B cell (primary cell): ENCODE data around the gene TTC39B. TPM values are rescaled to one million over a fixed set of nuclear protein-coding genes. Genes with fewer than 3 reads are reported as not detected.

ENCODE experiments used
- ATAC-seq: fragments of 200-7000 bp; cut with Tn5 transposase; one replicate; pipeline ENCODE4 v1.10.0; 2021; ENCODE audit warnings: low read depth, mild to moderate bottlenecking, moderate number of reproducible peaks, moderate library complexity
- CTCF ChIA-PET: fragments of 350-600 bp; sonication (Branson Sonifier 250); formaldehyde crosslinking; loops from one replicate; lab custom pipeline; 2021; ENCODE audit warnings: antibody characterized with exemption, inconsistent platforms; lab: Charles Lee
- POLR2A ChIA-PET: fragments of 350-600 bp; sonication (Branson Sonifier 250); formaldehyde crosslinking; loops from one replicate; lab custom pipeline; 2021; ENCODE audit warnings: antibody characterized with exemption; lab: Charles Lee
- DNase-seq: peaks from one replicate; pipeline ENCODE4 v3.0.0; 2013
- H2AFZ ChIP-seq: 2 replicates; pipeline ENCODE4 v1.6.1; 2012; ENCODE audit warnings: mild to moderate bottlenecking, low read depth, low read length; ENCODE audit not compliant: insufficient read depth, poor library complexity, severe bottlenecking
- H3K27ac ChIP-seq, 2 donors: 1 replicate in 1 of 2; 2 replicates in 1 of 2; pipeline ENCODE4 v1.5.1; 2012 to 2013; ENCODE audit warnings: low read length in 2 of 2, mild to moderate bottlenecking in 2 of 2, moderate library complexity in 1 of 2
- H3K27me3 ChIP-seq, 4 experiments: fragments of 200-600 bp in 1 of 4; sonication (generic) in 1 of 4; replicated peaks in 1 of 4; 1 replicate in 2 of 4; 2 replicates in 2 of 4; pipeline versions ENCODE4 v1.6.1 to v1.7.0; 2013 to 2016; ENCODE audit warnings: low read length in 3 of 4, mild to moderate bottlenecking in 2 of 4, mixed read lengths in 1 of 4, moderate library complexity in 1 of 4; ENCODE audit not compliant: insufficient read depth in 4 of 4, control insufficient read depth in 3 of 4; ENCODE audit errors: control extremely low read depth in 1 of 4
- H3K36me3 ChIP-seq, 2 experiments: replicated peaks in 1 of 2; 1 replicate in 1 of 2; 2 replicates in 1 of 2; pipeline versions ENCODE4 v1.6.1 to v1.7.1; 2013; ENCODE audit warnings: low read length in 1 of 2; ENCODE audit not compliant: insufficient read depth in 2 of 2, control insufficient read depth in 1 of 2; ENCODE audit errors: control extremely low read depth in 1 of 2, extremely low read depth in 1 of 2
- H3K4me1 ChIP-seq, 2 donors: fragments of 200-600 bp in 1 of 2; sonication (generic) in 1 of 2; 1 replicate in 1 of 2; 2 replicates in 1 of 2; pipeline versions ENCODE4 v1.5.1 to v1.6.1; 2013 to 2017; ENCODE audit warnings: low read length in 2 of 2; ENCODE audit not compliant: control insufficient read depth in 2 of 2, insufficient read depth in 2 of 2
- H3K4me2 ChIP-seq: replicated peaks from 2 replicates; pipeline ENCODE3; 2012; ENCODE audit warnings: mild to moderate bottlenecking, low read depth, low read length; ENCODE audit not compliant: poor library complexity, severe bottlenecking
- H3K4me3 ChIP-seq, 5 experiments: fragments of 200-600 bp in 1 of 5; sonication (generic) in 1 of 5; 1 replicate in 3 of 5; 2 replicates in 2 of 5; pipeline versions ENCODE4 v1.5.1 to v1.7.0; 2011 to 2016; ENCODE audit warnings: low read length in 4 of 5, mild to moderate bottlenecking in 4 of 5, low read depth in 2 of 5, control low read depth in 1 of 5, moderate library complexity in 1 of 5; ENCODE audit not compliant: insufficient read depth in 1 of 5; ENCODE audit errors: control extremely low read depth in 1 of 5, extremely low read depth in 1 of 5
- H3K79me2 ChIP-seq: fragments of 200-600 bp; sonication (generic); one replicate; pipeline ENCODE4 v1.6.0; 2016; ENCODE audit warnings: low read length; ENCODE audit not compliant: control insufficient read depth, insufficient read depth
- H3K9ac ChIP-seq: fragments of 200-600 bp; sonication (generic); 2 replicates; pipeline ENCODE4 v1.6.1; 2017; ENCODE audit warnings: mild to moderate bottlenecking, low read length, moderate library complexity
- H3K9me3 ChIP-seq, 3 donors: one replicate each; pipeline versions ENCODE4 v1.6.1 to v1.7.1; 2013; ENCODE audit warnings: low read length in 2 of 3; ENCODE audit not compliant: control insufficient read depth in 2 of 3, insufficient read depth in 1 of 3; ENCODE audit errors: control extremely low read depth in 1 of 3
- H4K20me1 ChIP-seq: 2 replicates; pipeline ENCODE4 v1.6.0; 2012; ENCODE audit warnings: mild to moderate bottlenecking, low read length; ENCODE audit not compliant: insufficient read depth, control insufficient read depth, poor library complexity, severe bottlenecking
- H3K27ac Mint-ChIP-seq: one replicate; pipeline ENCODE4 v1.8.0; 2021; ENCODE audit warnings: mixed read lengths
- H3K27me3 Mint-ChIP-seq: one replicate; pipeline ENCODE4 v1.8.0; 2021; ENCODE audit warnings: mixed read lengths
- H3K4me1 Mint-ChIP-seq: one replicate; pipeline ENCODE4 v1.8.0; 2021; ENCODE audit warnings: mixed read lengths
- H3K4me3 Mint-ChIP-seq: one replicate; pipeline ENCODE4 v1.8.0; 2021; ENCODE audit warnings: mixed read lengths
- H3K9me3 Mint-ChIP-seq: one replicate; pipeline ENCODE4 v1.8.0; 2022; ENCODE audit warnings: mixed read lengths; ENCODE audit not compliant: insufficient read depth
- EZH2 ChIP-seq: IDR thresholded peaks from 2 replicates; pipeline ENCODE4 v1.6.1; 2012; ENCODE audit warnings: borderline replicate concordance, low read depth, mild to moderate bottlenecking, moderate library complexity, low read length; ENCODE audit not compliant: insufficient read depth, poor library complexity, severe bottlenecking
- WGBS: methylation state at CpG from one replicate; pipeline ENCODE4 v1.1.5; 2013; ENCODE audit warnings: missing lambda C conversion rate; ENCODE audit not compliant: insufficient coverage; 5-methylcytosine and 5-hydroxymethylcytosine counted together
- intact Hi-C: fragments of 100-400 bp; cut with micrococcal nuclease; formaldehyde crosslinking; loops from one replicate; pipeline ENCODE4 v1.10.0; 2022
- polyA plus RNA-seq: library from polyadenylated mRNA; depleted of rRNA; stranded (reverse); fragments of >200 nt; gene quantifications from 2 replicates; pipeline ENCODE4 v1.2.3, GENCODE V29; 2012
- total RNA-seq, 2 donors: library from RNA; stranded (reverse); fragments of 120-200 nt in 1 of 2; gene quantifications; 1 replicate in 1 of 2; 2 replicates in 1 of 2; pipeline versions ENCODE4 v1.2.3 to v1.2.4, GENCODE V29; 2013 to 2022
- TF ChIP-seq, protein P1 (sequence below): fragments of 200-600 bp; IDR thresholded peaks from one replicate; pipeline ENCODE4 v1.8.0; 2022; ENCODE audit warnings: antibody characterized with exemption, mild to moderate bottlenecking

TTC39B gene
- total and polyA plus RNA-seq, 2 donors (not counting 1 experiment from before 2014, with no cell fraction given), result 2.0 to 3.6 TPM

- intact Hi-C loops, result no loop called here
- H3K4me1 ChIP-seq, result peaks cover 0 to 3% of the 10 kb centered on the region in 2 donors
- Mint-ChIP-seq H3K4me3 (no peak overlapping the region), H3K4me1 (no peaks in the 10 kb centered on the region), H3K9me3 (no peaks in the 10 kb centered on the region), H3K27ac (no peak overlapping the region), H3K27me3 (peaks cover 7% of the 10 kb centered on the region)
- no peak for DNase-seq
- H3K27ac ChIP-seq, result no peak overlapping the region
- CTCF ChIA-PET, result interaction anchor here (0.7 kb wide), 1 partner anchor 23 kb away, joined by 3 read pairs; no protein-coding TSS in a partner anchor
- peaks cover 0 to 3% (median 0%) of the 10 kb centered on the region in 4 experiments for H3K27me3 ChIP-seq
- no peaks in the 10 kb centered on the region for H4K20me1 ChIP-seq
- H3K36me3 ChIP-seq, result no peaks in the 10 kb centered on the region
- TF ChIP-seq EZH2, result no peak
- TF ChIP-seq, protein P1, sequence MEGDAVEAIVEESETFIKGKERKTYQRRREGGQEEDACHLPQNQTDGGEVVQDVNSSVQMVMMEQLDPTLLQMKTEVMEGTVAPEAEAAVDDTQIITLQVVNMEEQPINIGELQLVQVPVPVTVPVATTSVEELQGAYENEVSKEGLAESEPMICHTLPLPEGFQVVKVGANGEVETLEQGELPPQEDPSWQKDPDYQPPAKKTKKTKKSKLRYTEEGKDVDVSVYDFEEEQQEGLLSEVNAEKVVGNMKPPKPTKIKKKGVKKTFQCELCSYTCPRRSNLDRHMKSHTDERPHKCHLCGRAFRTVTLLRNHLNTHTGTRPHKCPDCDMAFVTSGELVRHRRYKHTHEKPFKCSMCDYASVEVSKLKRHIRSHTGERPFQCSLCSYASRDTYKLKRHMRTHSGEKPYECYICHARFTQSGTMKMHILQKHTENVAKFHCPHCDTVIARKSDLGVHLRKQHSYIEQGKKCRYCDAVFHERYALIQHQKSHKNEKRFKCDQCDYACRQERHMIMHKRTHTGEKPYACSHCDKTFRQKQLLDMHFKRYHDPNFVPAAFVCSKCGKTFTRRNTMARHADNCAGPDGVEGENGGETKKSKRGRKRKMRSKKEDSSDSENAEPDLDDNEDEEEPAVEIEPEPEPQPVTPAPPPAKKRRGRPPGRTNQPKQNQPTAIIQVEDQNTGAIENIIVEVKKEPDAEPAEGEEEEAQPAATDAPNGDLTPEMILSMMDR, result no peak
- H3K9me3 ChIP-seq, result no peaks in the 10 kb centered on the region
- no peaks in the 10 kb centered on the region for H3K79me2 ChIP-seq
- H3K4me3 ChIP-seq, result no peak overlapping the region
- H2AFZ ChIP-seq, result no peak overlapping the region
- ATAC-seq, result no peak
- H3K4me2 ChIP-seq, result no peak overlapping the region
- 87% methylated on average over 6 of the region's 6 CpGs for WGBS
- no peak overlapping the region for H3K9ac ChIP-seq
- POLR2A ChIA-PET, result no interaction called here
Measured at GRCh38 chr9:15137658-15138356, 169.2 kb downstream of the TTC39B start.

DNA sequence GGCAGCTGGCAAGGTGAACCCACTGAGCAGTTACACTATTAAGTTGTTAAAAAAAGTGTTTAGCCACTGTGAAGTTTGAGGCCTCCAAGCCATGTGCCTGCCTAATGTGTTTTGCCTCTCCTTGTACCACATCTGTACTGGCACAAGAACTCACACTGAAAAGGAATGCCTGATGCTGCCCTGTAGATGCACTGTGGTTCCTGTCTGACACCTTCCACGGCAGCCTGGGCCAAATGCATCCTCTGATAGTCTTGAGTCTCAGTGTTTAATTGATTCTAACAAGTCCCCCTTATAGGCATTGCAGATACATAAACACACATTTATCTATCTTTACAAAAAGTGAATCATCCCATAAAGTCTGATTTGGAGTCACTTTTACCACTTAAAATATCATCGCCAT lies 169.9 kb downstream of the TTC39B start:
- H3K4me1 Mint-ChIP-seq, result no peaks in the 10 kb centered on the region

More for the DNA sequence above, 169.9 kb downstream of the TTC39B start:
- Histone ChIP-seq H3K4me3 (no peak overlapping the region), H3K79me2 (no peaks in the 10 kb centered on the region), H3K4me2 (no peak overlapping the region), H3K36me3 (no peaks in the 10 kb centered on the region), H3K27me3 (peaks cover 0 to under 1% (median 0%) of the 10 kb centered on the region in 4 experiments), H3K9ac (no peak overlapping the region), H3K27ac (no peak overlapping the region), H3K4me1 (peaks cover 0 to 3% of the 10 kb centered on the region in 2 donors), H2AFZ (no peak overlapping the region), H4K20me1 (no peaks in the 10 kb centered on the region), H3K9me3 (no peaks in the 10 kb centered on the region)
- POLR2A ChIA-PET, result no interaction called here
- Mint-ChIP-seq H3K27ac (no peak overlapping the region), H3K27me3 (peaks cover 7% of the 10 kb centered on the region), H3K4me3 (no peak overlapping the region), H3K9me3 (no peaks in the 10 kb centered on the region)
- ATAC-seq (no peak), DNase-seq (no peak)
- intact Hi-C loops, result no loop called here
- no CpG with 5 or more reads among the region's 2 CpGs for WGBS
- CTCF ChIA-PET, result no interaction called here
- TF ChIP-seq, protein P1, result no peak
- TF ChIP-seq EZH2, result no peak
